ENCODE results near the gene CYP11A1.

CYP11A1 gene

DNA sequence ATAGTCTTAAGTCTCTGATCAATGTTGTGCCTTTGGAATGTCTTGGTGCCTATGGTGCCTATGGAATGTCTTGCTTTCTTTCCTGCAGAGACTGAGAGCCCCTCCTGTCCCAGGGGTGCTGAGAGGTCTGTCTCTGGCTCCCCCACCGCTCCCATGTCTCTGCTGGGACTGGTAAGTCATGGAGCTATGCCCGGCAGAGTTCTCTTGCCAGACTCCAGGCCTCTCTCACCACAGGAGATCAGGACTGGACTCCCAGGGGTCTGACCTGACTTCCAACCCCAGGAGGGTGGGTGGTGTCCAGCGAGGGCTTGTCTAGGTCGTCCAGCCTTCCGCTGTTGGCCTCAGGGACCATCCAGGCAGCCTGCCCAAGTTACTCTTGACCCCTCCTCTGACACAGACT lies 14.0 kb upstream of the CYP11A1 start:
- Histone ChIP-seq H3K4me1 (ENCODE audit: insufficient read depth, low read length) (no peaks in the 10 kb centered on the region), H3K36me3 (ENCODE audit: insufficient read depth, low read length) (no peaks in the 10 kb centered on the region), H3K4me3 (ENCODE audit: low read length) (no peak overlapping the region), H3K27me3 (ENCODE audit: insufficient read depth, low read length) (peaks cover 13% of the 10 kb centered on the region), H2AFZ (ENCODE audit: low read depth, low read length) (no peak overlapping the region), H3K9me3 (ENCODE audit: low read length) (no peaks in the 10 kb centered on the region)

DNA sequence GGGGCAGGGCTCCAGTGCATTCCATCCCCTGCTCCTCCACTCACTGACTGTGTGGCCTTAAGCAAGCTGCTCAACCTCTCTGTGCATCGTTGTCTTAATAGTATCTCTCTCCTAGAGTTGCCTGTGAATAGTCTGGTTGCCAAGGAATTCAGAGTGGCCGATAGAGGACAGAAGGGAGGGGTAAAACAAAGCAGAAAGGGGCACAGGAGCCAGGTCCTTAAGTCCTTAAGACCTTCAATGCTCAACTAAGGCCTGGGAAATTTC lies 13.7 kb upstream of the CYP11A1 start:
- no peaks in the 10 kb centered on the region for H3K4me1 ChIP-seq (ENCODE audit: insufficient read depth, low read length)

DNA sequence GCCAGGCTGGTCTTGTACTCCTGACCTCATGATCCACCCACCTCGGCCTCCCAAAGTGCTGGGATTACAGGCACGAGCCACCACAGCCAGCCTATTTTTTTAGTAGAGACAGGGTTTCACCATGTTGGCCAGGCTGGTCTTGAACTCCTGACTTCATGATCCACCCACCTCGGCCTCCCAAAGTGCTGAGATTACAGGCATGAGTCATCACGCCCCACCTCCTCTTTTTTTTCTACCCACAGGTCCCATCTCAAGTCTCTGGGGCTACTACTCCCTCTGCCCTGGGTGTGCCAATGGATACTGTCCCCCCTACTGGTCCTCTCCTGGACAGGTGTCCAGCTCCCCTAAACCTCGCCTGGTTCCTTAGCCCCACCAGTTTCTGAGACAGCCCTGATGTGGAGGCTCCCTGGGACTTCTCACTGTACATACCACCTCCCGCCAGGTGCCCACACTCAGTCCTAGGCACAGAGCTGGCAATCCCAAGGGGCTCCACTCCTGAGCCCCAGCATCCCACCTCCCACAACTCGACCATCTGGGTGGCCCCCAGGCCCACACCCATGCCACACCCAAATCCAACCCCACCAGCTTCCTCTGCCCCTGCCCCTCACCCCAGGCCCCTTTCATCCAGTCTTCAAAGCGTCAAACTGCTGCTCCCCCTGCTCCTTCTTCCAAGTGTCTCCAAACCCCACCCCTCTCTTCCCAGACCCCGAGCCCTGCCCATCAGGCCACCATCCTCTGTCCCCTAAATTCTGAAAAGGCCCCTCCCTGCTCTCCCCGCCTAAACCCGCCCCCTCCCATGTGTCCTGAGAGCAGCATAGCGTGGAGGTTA lies 13.1 kb upstream of the CYP11A1 start:
- Histone ChIP-seq H3K36me3 (ENCODE audit: insufficient read depth, low read length) (no peaks in the 10 kb centered on the region), H3K27me3 (ENCODE audit: insufficient read depth, low read length) (peaks cover 13% of the 10 kb centered on the region), H3K4me3 (ENCODE audit: low read length) (no peak overlapping the region), H3K4me1 (ENCODE audit: insufficient read depth, low read length) (no peaks in the 10 kb centered on the region), H3K9me3 (ENCODE audit: low read length) (no peaks in the 10 kb centered on the region), H2AFZ (ENCODE audit: low read depth, low read length) (no peak overlapping the region)

More for the DNA sequence above, 13.7 kb upstream of the CYP11A1 start:
- Histone ChIP-seq H3K27me3 (ENCODE audit: insufficient read depth, low read length) (peaks cover 13% of the 10 kb centered on the region), H2AFZ (ENCODE audit: low read depth, low read length) (no peak overlapping the region), H3K9me3 (ENCODE audit: low read length) (no peaks in the 10 kb centered on the region), H3K36me3 (ENCODE audit: insufficient read depth, low read length) (no peaks in the 10 kb centered on the region), H3K4me3 (ENCODE audit: low read length) (no peak overlapping the region)

DNA sequence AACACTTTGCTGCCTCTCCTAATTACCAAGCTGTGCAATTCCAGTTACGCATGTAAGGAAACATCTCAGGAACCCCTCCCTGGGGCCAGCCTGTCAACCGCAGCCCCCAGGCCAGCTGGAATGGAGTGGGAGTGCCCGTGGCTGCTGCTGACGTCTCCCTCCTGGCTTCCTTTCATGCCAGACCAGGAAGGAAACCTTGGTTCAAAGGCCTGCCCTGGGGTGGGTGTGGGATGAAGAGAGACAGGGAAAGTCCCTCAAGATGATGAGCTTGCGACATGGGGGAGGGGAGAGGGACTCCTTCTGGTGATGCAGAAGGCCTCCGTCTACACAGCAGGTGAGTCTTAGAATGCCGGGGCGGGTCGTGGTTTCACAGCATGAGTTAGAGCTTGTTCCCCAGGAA lies 11.4 kb upstream of the CYP11A1 start:
- Histone ChIP-seq H3K4me1 (ENCODE audit: insufficient read depth, low read length) (peaks cover 5% of the 10 kb centered on the region), H3K9me3 (ENCODE audit: low read length) (no peaks in the 10 kb centered on the region), H3K36me3 (ENCODE audit: insufficient read depth, low read length) (no peaks in the 10 kb centered on the region), H3K27me3 (ENCODE audit: insufficient read depth, low read length) (peaks cover 11% of the 10 kb centered on the region), H2AFZ (ENCODE audit: low read depth, low read length) (no peak overlapping the region), H3K4me3 (ENCODE audit: low read length) (no peak overlapping the region)

DNA sequence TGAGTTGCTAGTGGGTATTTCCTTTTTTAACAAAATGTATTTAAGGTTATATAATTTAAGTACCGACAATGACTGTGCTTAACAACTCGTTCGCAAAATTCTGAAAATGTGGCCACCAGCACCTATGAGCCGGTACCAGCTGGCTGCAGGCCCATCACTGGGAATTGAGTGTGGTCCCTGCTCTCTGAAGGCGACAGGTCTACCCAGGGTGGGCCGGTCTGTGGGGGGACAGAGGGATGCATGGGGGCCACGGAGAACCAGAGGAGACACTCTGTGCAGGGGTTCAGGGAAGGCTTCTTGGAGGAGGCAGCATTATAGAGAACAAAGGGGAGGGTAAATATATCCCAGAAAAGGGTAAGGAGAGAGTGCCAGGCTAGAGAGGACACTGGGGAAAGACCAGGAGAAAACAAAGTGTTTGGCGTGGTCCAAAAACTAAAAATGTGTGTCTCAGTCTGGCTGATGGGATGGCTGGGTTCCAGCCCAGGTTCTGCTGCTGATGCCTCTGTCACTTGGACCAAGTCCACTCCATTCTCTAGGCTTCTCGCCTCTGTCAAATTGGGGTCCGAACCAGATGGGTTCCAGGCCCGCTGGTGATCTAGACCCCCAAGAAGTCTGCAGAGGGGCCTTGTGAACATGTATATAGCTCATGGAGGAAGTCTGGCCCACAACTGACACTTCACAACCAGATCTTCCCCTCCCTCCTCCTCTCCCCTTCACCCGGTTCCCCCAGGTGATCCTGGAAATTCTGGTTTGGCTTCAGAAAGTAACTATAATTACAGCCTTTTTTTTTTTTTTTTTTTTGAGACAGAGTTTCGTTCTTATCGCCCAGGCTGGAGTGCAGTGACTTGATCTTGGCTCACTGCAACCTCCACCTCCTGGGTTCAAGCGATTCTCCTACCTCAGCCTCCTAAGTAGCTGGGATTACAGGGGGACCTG lies 10.7 kb upstream of the CYP11A1 start:
- peaks cover 8% of the 10 kb centered on the region for H3K4me1 ChIP-seq (ENCODE audit: insufficient read depth, low read length)
- no peaks in the 10 kb centered on the region for H3K36me3 ChIP-seq (ENCODE audit: insufficient read depth, low read length)
- H3K27me3 ChIP-seq (ENCODE audit: insufficient read depth, low read length), result peaks cover 9% of the 10 kb centered on the region
- H3K4me3 ChIP-seq (ENCODE audit: low read length), result no peak overlapping the region
- no peaks in the 10 kb centered on the region for H3K9me3 ChIP-seq (ENCODE audit: low read length)
- no peak overlapping the region for H2AFZ ChIP-seq (ENCODE audit: low read depth, low read length)

DNA sequence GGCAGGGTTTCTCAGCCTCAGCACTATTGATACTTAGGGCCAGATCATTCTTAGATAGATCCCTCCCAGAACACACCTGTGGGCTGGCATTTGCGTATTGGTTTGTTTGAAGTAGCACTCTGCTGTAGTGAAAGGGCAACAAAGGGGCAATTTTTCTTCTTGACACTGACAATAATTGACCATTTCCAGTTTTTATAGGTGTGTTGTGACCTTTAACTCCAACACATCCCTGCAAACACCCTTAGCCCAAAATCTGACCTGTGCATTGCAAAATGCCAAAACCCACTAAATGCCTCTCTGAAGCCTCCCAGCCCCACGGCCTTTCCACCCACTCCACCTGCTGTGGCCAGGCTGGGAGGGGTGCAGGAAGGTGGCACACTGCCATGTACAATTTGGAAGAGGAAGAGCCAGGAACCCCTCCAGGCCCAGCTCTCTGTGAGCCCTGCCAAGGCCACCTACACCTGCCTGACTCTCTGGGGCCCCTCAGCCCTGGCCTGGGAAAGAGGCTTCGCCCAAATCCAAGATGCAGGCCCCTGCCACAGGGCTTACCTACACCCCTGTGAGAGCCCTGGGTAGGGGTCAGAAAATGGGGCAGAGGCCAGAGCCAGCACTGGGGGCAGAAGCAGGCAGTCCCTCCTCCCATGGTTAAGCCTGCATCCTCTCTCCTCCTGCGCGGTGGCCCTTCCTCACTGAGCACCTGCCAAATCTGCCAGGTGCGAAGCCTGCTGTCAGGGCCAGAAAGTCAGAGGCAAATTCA lies 9.6 kb upstream of the CYP11A1 start:
- Histone ChIP-seq H3K4me3 (ENCODE audit: low read length) (no peak overlapping the region), H2AFZ (ENCODE audit: low read depth, low read length) (no peak overlapping the region), H3K4me1 (ENCODE audit: insufficient read depth, low read length) (peaks cover 8% of the 10 kb centered on the region), H3K36me3 (ENCODE audit: insufficient read depth, low read length) (no peaks in the 10 kb centered on the region), H3K27me3 (ENCODE audit: insufficient read depth, low read length) (peaks cover 13% of the 10 kb centered on the region), H3K9me3 (ENCODE audit: low read length) (no peaks in the 10 kb centered on the region)

DNA sequence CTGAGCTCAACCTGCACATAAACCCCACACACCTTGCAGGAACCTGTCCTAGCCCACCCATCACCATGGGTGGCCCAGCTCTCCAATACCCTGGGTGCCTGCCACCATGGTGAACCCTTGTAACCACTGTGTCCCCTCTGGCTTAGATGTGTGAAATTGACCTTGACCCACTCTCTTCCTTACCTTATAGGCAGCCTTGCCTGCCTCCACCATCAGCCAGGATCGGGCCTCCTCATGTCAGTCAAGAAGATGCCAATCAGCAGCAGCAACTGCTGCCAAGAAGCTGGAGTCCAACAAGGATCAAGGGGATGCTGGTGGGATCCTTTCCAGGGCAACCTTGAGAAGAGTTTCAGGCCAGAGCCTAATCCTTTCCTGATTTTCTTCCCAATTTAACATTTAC lies 8.8 kb upstream of the CYP11A1 start:
- Histone ChIP-seq H2AFZ (ENCODE audit: low read depth, low read length) (no peak overlapping the region), H3K4me3 (ENCODE audit: low read length) (no peak overlapping the region), H3K36me3 (ENCODE audit: insufficient read depth, low read length) (no peaks in the 10 kb centered on the region), H3K4me1 (ENCODE audit: insufficient read depth, low read length) (peaks cover 8% of the 10 kb centered on the region), H3K9me3 (ENCODE audit: low read length) (no peaks in the 10 kb centered on the region), H3K27me3 (ENCODE audit: insufficient read depth, low read length) (peaks cover 21% of the 10 kb centered on the region)

DNA sequence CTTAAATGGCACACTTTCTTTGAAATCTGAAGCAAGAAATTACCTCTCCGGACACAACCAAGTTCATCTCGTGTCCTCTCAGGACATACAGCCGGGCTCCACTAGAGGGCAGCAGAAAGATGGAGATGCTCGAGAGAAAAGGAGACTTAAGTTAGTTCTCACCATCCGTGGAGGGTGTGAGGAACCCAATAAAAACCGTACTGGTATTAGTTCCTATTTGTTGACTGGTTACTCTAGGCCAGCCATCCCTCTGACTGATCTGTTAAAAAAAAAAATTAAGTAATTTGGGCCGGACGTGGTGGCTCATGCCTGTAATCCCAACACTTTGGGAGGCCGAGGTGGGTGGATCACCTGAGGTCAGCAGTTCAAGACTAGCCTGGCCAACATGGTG lies 7.9 kb upstream of the CYP11A1 start:
- Histone ChIP-seq H3K4me1 (ENCODE audit: insufficient read depth, low read length) (peaks cover 8% of the 10 kb centered on the region), H2AFZ (ENCODE audit: low read depth, low read length) (no peak overlapping the region), H3K27me3 (ENCODE audit: insufficient read depth, low read length) (peaks cover 30% of the 10 kb centered on the region), H3K9me3 (ENCODE audit: low read length) (no peaks in the 10 kb centered on the region), H3K4me3 (ENCODE audit: low read length) (no peak overlapping the region), H3K36me3 (ENCODE audit: insufficient read depth, low read length) (no peaks in the 10 kb centered on the region)

DNA sequence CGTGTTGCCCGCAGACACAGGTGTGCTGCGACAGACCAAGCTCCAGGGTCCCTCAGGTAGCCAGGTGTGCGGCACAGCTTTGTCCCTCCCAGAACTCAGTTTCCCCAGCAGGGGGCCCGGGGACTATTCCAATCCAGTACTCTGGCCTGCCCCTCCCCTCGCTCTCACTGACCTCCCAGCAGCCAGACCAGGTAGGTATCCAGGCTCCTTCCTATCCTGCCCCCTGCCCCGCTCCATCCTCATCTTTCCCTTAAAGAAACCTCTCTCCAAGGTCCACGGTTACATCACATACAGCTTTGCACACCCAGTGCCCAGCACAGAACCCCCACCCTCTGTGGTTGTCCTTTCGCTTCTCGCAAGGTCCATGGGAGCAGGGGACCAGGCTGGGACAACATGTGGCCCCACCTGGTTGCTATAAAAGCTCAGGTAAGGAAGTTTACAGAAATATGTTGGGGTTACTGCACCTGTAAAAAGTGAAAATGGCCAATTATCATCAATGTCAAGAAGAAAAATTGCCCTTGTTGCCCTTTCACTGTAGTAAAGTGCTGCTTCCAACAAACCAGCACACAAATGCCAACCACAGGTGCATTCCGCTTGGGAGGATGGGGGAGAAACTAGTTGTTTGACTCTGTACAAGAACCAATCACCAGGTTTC lies 7.3 kb upstream of the CYP11A1 start:
- peak overlapping the region; percentile 60 for H3K4me3 ChIP-seq (ENCODE audit: low read length)
- H3K36me3 ChIP-seq (ENCODE audit: insufficient read depth, low read length), result no peaks in the 10 kb centered on the region
- H3K4me1 ChIP-seq (ENCODE audit: insufficient read depth, low read length), result peaks cover 8% of the 10 kb centered on the region
- no peaks in the 10 kb centered on the region for H3K9me3 ChIP-seq (ENCODE audit: low read length)
- H3K27me3 ChIP-seq (ENCODE audit: insufficient read depth, low read length), result peaks cover 31% of the 10 kb centered on the region
- peak overlapping the region; percentile 75 for H2AFZ ChIP-seq (ENCODE audit: low read depth, low read length)

DNA sequence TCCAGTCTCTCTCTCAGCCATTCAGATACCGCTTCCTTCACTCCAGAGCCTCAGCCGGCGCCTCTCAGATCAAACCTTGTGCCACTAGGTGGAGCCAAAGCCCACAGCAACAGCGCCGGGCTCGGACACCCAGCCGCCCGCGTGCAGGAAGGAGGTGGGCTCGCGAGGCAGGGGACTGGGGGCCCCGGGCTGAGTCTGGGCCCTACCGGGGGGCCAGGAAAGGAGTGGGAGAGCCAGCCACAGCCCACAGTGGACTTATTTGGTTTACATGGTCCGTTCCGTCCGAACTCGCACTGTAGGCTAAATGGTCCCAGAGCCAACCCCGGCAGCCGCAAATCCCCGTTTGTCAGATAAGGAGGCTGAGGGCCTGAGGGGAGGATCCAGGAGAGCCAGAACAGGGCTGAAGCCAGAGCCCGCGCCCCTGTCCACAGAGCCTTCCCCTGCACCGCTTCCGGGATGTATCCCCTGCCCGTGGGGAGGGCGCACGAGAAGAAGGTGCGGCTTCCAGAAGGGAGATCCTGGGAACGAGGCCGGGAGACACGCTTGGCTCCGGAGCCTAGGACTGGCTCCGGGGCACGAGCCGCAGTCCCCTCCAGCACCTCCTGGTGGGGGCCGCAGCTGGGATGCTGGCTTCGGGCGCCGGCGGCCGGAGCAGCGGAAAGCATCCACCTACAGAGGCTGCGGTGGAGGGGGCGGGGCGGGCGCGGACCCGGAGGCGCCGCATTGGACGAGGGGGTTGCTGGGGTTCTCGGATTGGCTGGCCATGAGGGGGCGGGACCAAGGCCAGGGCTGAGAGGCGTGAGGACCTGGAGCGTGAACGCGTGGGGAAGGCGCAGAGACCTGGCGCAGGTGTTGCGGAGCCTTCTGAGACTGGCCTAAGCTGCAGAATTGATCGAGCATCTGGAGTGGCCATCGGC lies 6.5 kb upstream of the CYP11A1 start:
- no peaks in the 10 kb centered on the region for H3K9me3 ChIP-seq (ENCODE audit: low read length)
- peaks cover 31% of the 10 kb centered on the region for H3K27me3 ChIP-seq (ENCODE audit: insufficient read depth, low read length)
- H3K36me3 ChIP-seq (ENCODE audit: insufficient read depth, low read length), result no peaks in the 10 kb centered on the region
- peak overlapping the region; percentile 75 for H2AFZ ChIP-seq (ENCODE audit: low read depth, low read length)
- H3K4me1 ChIP-seq (ENCODE audit: insufficient read depth, low read length), result peaks cover 8% of the 10 kb centered on the region
- H3K4me3 ChIP-seq (ENCODE audit: low read length), result peak overlapping the region; percentile 60

DNA sequence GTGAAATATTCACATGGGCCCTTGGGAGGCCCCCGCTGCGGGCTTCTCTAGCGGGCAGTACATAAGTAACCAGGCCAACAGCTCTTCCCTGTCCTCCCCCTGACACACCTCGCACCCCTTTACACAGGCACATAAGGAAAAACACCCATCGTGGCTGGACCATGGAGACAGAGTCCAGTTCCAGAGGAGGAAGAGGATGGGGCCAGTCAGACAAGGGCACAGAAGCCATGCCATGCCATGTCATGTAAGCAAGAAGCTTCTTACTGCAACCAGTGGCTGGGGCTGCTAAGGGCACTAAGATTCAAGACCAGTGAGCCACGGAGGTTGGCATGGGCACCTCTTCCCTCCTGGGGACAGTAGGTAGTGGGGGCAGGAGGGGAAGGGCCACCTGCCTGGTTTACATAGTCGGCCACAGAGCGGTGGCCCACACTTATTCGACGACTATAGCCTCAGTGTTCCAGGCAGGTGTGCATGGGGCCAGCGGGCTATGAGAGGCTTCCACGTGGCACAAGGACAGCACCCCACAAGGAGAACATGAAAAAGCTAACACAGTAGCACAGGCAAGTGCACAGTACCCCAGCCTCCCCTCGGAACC lies 5.7 kb upstream of the CYP11A1 start:
- H3K9me3 ChIP-seq (ENCODE audit: low read length), result no peaks in the 10 kb centered on the region
- peaks cover 31% of the 10 kb centered on the region for H3K27me3 ChIP-seq (ENCODE audit: insufficient read depth, low read length)
- H2AFZ ChIP-seq (ENCODE audit: low read depth, low read length), result peak overlapping the region; percentile 75
- H3K4me1 ChIP-seq (ENCODE audit: insufficient read depth, low read length), result peaks cover 8% of the 10 kb centered on the region
- H3K4me3 ChIP-seq (ENCODE audit: low read length), result no peak overlapping the region
- no peaks in the 10 kb centered on the region for H3K36me3 ChIP-seq (ENCODE audit: insufficient read depth, low read length)

Measured in neuron (in vitro differentiated cells).